OCI-LY7 (cell line): Measurements from ENCODE around the gene UBA3. TPM values are rescaled to one million over a fixed set of nuclear protein-coding genes. Genes with fewer than 3 reads are reported as not detected.

Experiments
- BruUV-seq: library from RNA; stranded (reverse); fragments of 400-500 nt; replicated peaks from 2 replicates; lab custom pipeline; 2021; lab: Mats Ljungman, UMichigan
- CTCF ChIA-PET: fragments of 300-600 bp; sonication (Branson Sonifier 250); formaldehyde crosslinking; loops from one replicate; lab custom pipeline; 2022; ENCODE audit warnings: antibody characterized with exemption; ENCODE audit not compliant: unreplicated experiment; lab: Charles Lee
- POLR2A ChIA-PET: fragments of 300-600 bp; sonication (Branson Sonifier 250); formaldehyde crosslinking; loops from one replicate; lab custom pipeline; 2022; ENCODE audit warnings: antibody characterized with exemption; lab: Charles Lee
- DNase-seq: peaks from one replicate; pipeline ENCODE4 v3.0.0-alpha.2; 2015; ENCODE audit warnings: low spot score
- H2AFZ ChIP-seq: fragments of 200-600 bp; sonication (generic), shearing (Covaris generic); 2 replicates; pipeline ENCODE4 v1.6.1; 2014; ENCODE audit warnings: mild to moderate bottlenecking, antibody characterized with exemption, low read length, moderate library complexity
- H3K27ac ChIP-seq: fragments of 200-600 bp; sonication (generic); 2 replicates; pipeline ENCODE4 v1.5.1; 2014; ENCODE audit warnings: mixed run types, low read depth, mild to moderate bottlenecking, moderate library complexity, low read length, inconsistent platforms; ENCODE audit not compliant: poor library complexity, severe bottlenecking
- H3K36me3 ChIP-seq: fragments of 200-600 bp; sonication (generic); 2 replicates; pipeline ENCODE4 v1.6.1; 2014; ENCODE audit warnings: mild to moderate bottlenecking, antibody characterized with exemption, low read length, moderate library complexity, mixed read lengths; ENCODE audit not compliant: insufficient read depth
- H3K4me1 ChIP-seq: fragments of 200-600 bp; sonication (generic); 2 replicates; pipeline ENCODE4 v1.5.1; 2014; ENCODE audit warnings: mild to moderate bottlenecking, low read length; ENCODE audit not compliant: insufficient read depth, poor library complexity, severe bottlenecking
- H3K4me2 ChIP-seq: fragments of 200-600 bp; sonication (generic); 2 replicates; pipeline ENCODE4 v1.6.1; 2014; ENCODE audit warnings: mild to moderate bottlenecking, low read length
- H3K4me3 ChIP-seq: fragments of 200-600 bp; sonication (generic); 2 replicates; pipeline ENCODE4 v1.5.1; 2014; ENCODE audit warnings: mild to moderate bottlenecking, low read depth, low read length; ENCODE audit not compliant: poor library complexity, severe bottlenecking
- H3K79me2 ChIP-seq: fragments of 200-600 bp; sonication (generic); 2 replicates; pipeline ENCODE4 v1.6.1; 2016; ENCODE audit warnings: low read depth, mild to moderate bottlenecking, low read length, moderate library complexity, mixed read lengths; ENCODE audit not compliant: insufficient read depth
- H3K9me2 ChIP-seq: fragments of 200-600 bp; sonication (generic); 2 replicates; pipeline ENCODE4 v1.6.1; 2016; ENCODE audit warnings: mild to moderate bottlenecking, low read length, mixed read lengths; ENCODE audit not compliant: insufficient read depth
- H3K9me3 ChIP-seq: fragments of 200-600 bp; sonication (generic); 2 replicates; pipeline ENCODE4 v1.6.1; 2014; ENCODE audit warnings: mild to moderate bottlenecking, mixed run types, low read length, mixed read lengths
- H4K20me1 ChIP-seq: fragments of 200-600 bp; sonication (generic); 2 replicates; pipeline ENCODE4 v1.6.1; 2014; ENCODE audit warnings: mild to moderate bottlenecking, antibody characterized with exemption, low read length, moderate library complexity, mixed read lengths; ENCODE audit not compliant: insufficient read depth
- CTCF ChIP-seq: fragments of 200-600 bp; sonication (generic); conservative IDR thresholded peaks from 2 replicates; pipeline ENCODE4 v1.5.1; 2014; ENCODE audit warnings: mild to moderate bottlenecking, antibody characterized with exemption, low read length, moderate library complexity, mixed read lengths
- EZH2phosphoT487 ChIP-seq: fragments of 200-600 bp; sonication (generic); IDR thresholded peaks from 2 replicates; pipeline ENCODE4 v1.6.1; 2018; ENCODE audit warnings: low read depth, borderline replicate concordance, mild to moderate bottlenecking, mixed run types, antibody characterized with exemption, low read length, moderate library complexity, mixed read lengths
- intact Hi-C: fragments of 100-400 bp; cut with micrococcal nuclease; formaldehyde crosslinking; loops from one replicate; pipeline ENCODE4 v1.10.0; 2022; ENCODE audit not compliant: unreplicated experiment
- total RNA-seq, 2 experiments: library from RNA; depleted of rRNA in 1 of 2; stranded (reverse); fragments of >200 nt in 1 of 2; shearing (Covaris generic) in 1 of 2; gene quantifications; 2 replicates each; pipeline ENCODE4 v1.2.3, GENCODE V29; 2014 to 2022

The UBA3 gene
- total RNA-seq, 2 experiments from 2014 or later, result 70.2 to 78.8 TPM

GRCh38 chr3:69115731-69116130 is 35.6 kb upstream of the UBA3 start:
- Histone ChIP-seq H3K9me3 (no peaks in the 10 kb centered on the region), H3K27ac (no peak overlapping the region), H3K4me3 (no peak overlapping the region), H4K20me1 (no peaks in the 10 kb centered on the region), H3K4me1 (no peaks in the 10 kb centered on the region), H3K4me2 (no peak overlapping the region), H3K36me3 (no peaks in the 10 kb centered on the region), H3K79me2 (no peaks in the 10 kb centered on the region), H3K9me2 (no peaks in the 10 kb centered on the region), H2AFZ (no peak overlapping the region)
- no peak for TF ChIP-seq CTCF
- no peak for TF ChIP-seq EZH2phosphoT487
- intact Hi-C loops, result no loop called here
- ChIA-PET CTCF (no interaction called here), POLR2A (interaction anchor here (0.7 to 2.4 kb wide), 3 partner anchors 10 to 556 kb away, joined by 3 to 7 read pairs (median 3); no protein-coding TSS in a partner anchor)
- no TSS peak for BruUV-seq
- DNase-seq, result no peak

GRCh38 chr3:69113536-69113935 is 33.4 kb upstream of the UBA3 start:
- Histone ChIP-seq H3K4me1 (no peaks in the 10 kb centered on the region), H3K79me2 (no peaks in the 10 kb centered on the region), H3K4me3 (no peak overlapping the region), H2AFZ (no peak overlapping the region), H3K36me3 (no peaks in the 10 kb centered on the region), H3K9me3 (no peaks in the 10 kb centered on the region), H4K20me1 (no peaks in the 10 kb centered on the region), H3K4me2 (no peak overlapping the region), H3K27ac (no peak overlapping the region), H3K9me2 (no peaks in the 10 kb centered on the region)
- ChIA-PET CTCF (no interaction called here), POLR2A (interaction anchor here (2.4 kb wide), 1 partner anchor 12 kb away, joined by 7 read pairs; no protein-coding TSS in a partner anchor)
- BruUV-seq, result no TSS peak
- TF ChIP-seq CTCF, result no peak
- no peak for TF ChIP-seq EZH2phosphoT487
- DNase-seq, result no peak
- intact Hi-C loops, result no loop called here

- H3K4me1 ChIP-seq, result no peaks in the 10 kb centered on the region
- no peak for DNase-seq
- no peak overlapping the region for H2AFZ ChIP-seq
- no peaks in the 10 kb centered on the region for H4K20me1 ChIP-seq
- no peak for TF ChIP-seq EZH2phosphoT487
- TF ChIP-seq CTCF, result no peak
- intact Hi-C loops, result no loop called here
- no peak overlapping the region for H3K4me3 ChIP-seq
- H3K79me2 ChIP-seq, result no peaks in the 10 kb centered on the region
- BruUV-seq, result no TSS peak
- H3K4me2 ChIP-seq, result no peak overlapping the region
- no peak overlapping the region for H3K27ac ChIP-seq
- H3K36me3 ChIP-seq, result no peaks in the 10 kb centered on the region
- no peaks in the 10 kb centered on the region for H3K9me3 ChIP-seq
- ChIA-PET POLR2A (no interaction called here), CTCF (no interaction called here)
- no peaks in the 10 kb centered on the region for H3K9me2 ChIP-seq
Measured at GRCh38 chr3:69110941-69111546, 30.9 kb upstream of the UBA3 start.
